Measurements from ENCODE around the gene MED12L. TPM values are rescaled to one million over a fixed set of nuclear protein-coding genes. Genes with fewer than 3 reads are reported as not detected.

MED12L gene
- polyA plus RNA-seq, 1 of the 3 experiments (the other 2 are of a cell fraction): 0.03 TPM

- Histone ChIP-seq H3K36me3 (replicated peaks in 1 of 2; ENCODE audit: control insufficient read depth in 1 of 2, insufficient read depth in 2 of 2, low read length in 1 of 2) (no peaks in the 10 kb centered on the region), H3K4me3 (ENCODE audit: low read depth in 2 of 2, low read length in 1 of 2) (no peak overlapping the region; a peak in 1 of 4 replicates), H3F3A (replicated peaks; ENCODE audit: insufficient read depth) (no peaks in the 10 kb centered on the region), H3K79me2 (ENCODE audit: insufficient read depth) (no peaks in the 10 kb centered on the region), H3K9ac (no peak overlapping the region), H3K27ac (ENCODE audit: low read depth in 2 of 2, low read length in 1 of 2) (peak overlapping the region in 1 of 2 experiments; percentile 33; a peak in 1 of 4 replicates), H3K27me3 (ENCODE audit: insufficient read depth) (no peaks in the 10 kb centered on the region), H2AFZ (ENCODE audit: low read depth) (peak overlapping the region; percentile 31; the same call in 1 of the 2 replicates), H4K20me1 (ENCODE audit: insufficient read depth) (no peaks in the 10 kb centered on the region), H3K4me2 (no peak overlapping the region; the same call in 1 of the 2 replicates), H3K9me3 (no peaks in the 10 kb centered on the region), H3K9me2 (no peaks in the 10 kb centered on the region), H3K4me1 (ENCODE audit: control insufficient read depth in 1 of 2, insufficient read depth in 2 of 2, low read depth in 1 of 2, low read length in 1 of 2) (peaks cover 0 to 3% of the 10 kb centered on the region in 2 experiments; a peak in 2 of 4 replicates)
- DNase-seq: peak; percentile 70
- ChIA-PET POLR2A (no interaction called here), CTCF (interaction anchor here (0.5 to 7.4 kb wide), 33 partner anchors 10 to 610 kb away, joined by 3 to 63 read pairs (median 6); partner anchors contain the start of gene P2RY14)
- TF ChIP-seq RAD21 (IDR thresholded peaks at IDR 0.05; ENCODE audit: low read length) (peak; percentile 93), CTCF (IDR thresholded peaks at IDR 0.05) (peak; percentile 96), SMC3 (IDR thresholded peaks at IDR 0.05; ENCODE audit: low read depth, low read length) (peak; percentile 85), TCF12 (IDR thresholded peaks at IDR 0.05) (no peak)
- 33% methylated on average over 9 of the region's 9 CpGs for WGBS (ENCODE audit: low lambda C conversion rate)
Observed at GRCh38 chr3:151227807-151228665, 142.6 kb downstream of the MED12L start.

GRCh38 chr3:151228666-151229040 lies 143.2 kb downstream of the MED12L start:
- no peak overlapping the region for H3K4me2 ChIP-seq
- DNase-seq: no peak

More at GRCh38 chr3:151228666-151229040, 143.2 kb downstream of the MED12L start:
- H3K9me2 ChIP-seq: no peaks in the 10 kb centered on the region
- no peak overlapping the region for H2AFZ ChIP-seq (ENCODE audit: low read depth)
- no peaks in the 10 kb centered on the region for H3K9me3 ChIP-seq
- H4K20me1 ChIP-seq (ENCODE audit: insufficient read depth): no peaks in the 10 kb centered on the region
- ChIA-PET POLR2A (no interaction called here), CTCF (interaction anchor here (0.7 to 7.4 kb wide), 27 partner anchors 9 to 609 kb away, joined by 3 to 63 read pairs (median 7); partner anchors contain the start of gene P2RY14)
- H3K9ac ChIP-seq: no peak overlapping the region
- H3K27ac ChIP-seq (ENCODE audit: low read depth in 2 of 2, low read length in 1 of 2): peak overlapping the region in 1 of 2 experiments; percentile 7; a peak in 1 of 4 replicates
- TF ChIP-seq SMC3 (IDR thresholded peaks at IDR 0.05; ENCODE audit: low read depth, low read length) (no peak), FOXJ3 (CRISPR knock-in tag; IDR thresholded peaks at IDR 0.05) (no peak), YY1 (IDR thresholded peaks at IDR 0.05; ENCODE audit: low read depth) (no peak), REST (IDR thresholded peaks at IDR 0.05; ENCODE audit: low read depth, low read length) (no peak), ELF1 (IDR thresholded peaks at IDR 0.05) (no peak), EZH2phosphoT487 (IDR thresholded peaks at IDR 0.05; ENCODE audit: borderline replicate concordance, low read depth) (no peak), CHD2 (IDR thresholded peaks at IDR 0.05; ENCODE audit: low read length, partially characterized antibody) (no peak)
- no peaks in the 10 kb centered on the region for H3K79me2 ChIP-seq (ENCODE audit: insufficient read depth)
- H3K4me1 ChIP-seq (ENCODE audit: control insufficient read depth in 1 of 2, insufficient read depth in 2 of 2, low read depth in 1 of 2, low read length in 1 of 2): peaks cover 0 to 3% of the 10 kb centered on the region in 2 experiments; a peak in 2 of 4 replicates
- no peaks in the 10 kb centered on the region for H3K36me3 ChIP-seq (replicated peaks in 1 of 2; ENCODE audit: control insufficient read depth in 1 of 2, insufficient read depth in 2 of 2, low read length in 1 of 2)
- no peaks in the 10 kb centered on the region for H3F3A ChIP-seq (replicated peaks; ENCODE audit: insufficient read depth)
- 70% methylated on average over 1 of the region's 1 CpG for WGBS (ENCODE audit: low lambda C conversion rate)
- no peak overlapping the region for H3K4me3 ChIP-seq (ENCODE audit: low read depth in 2 of 2, low read length in 1 of 2)
- no peaks in the 10 kb centered on the region for H3K27me3 ChIP-seq (ENCODE audit: insufficient read depth)

Measured in SK-N-SH (cell line).